A549 (cell line): ENCODE measurements around the gene ADRA2A.

ENCODE experiments used
- HOXA7 ChIP-seq: fragments of 250-450 bp; sonication (Bioruptor Pico); IDR thresholded peaks from 2 replicates; pipeline ENCODE4 v1.5.0; 2020; ENCODE audit warnings: mild to moderate bottlenecking, moderate library complexity
- MAZ ChIP-seq: fragments of 150-350 bp; IDR thresholded peaks from 2 replicates; pipeline ENCODE4 v1.6.1; 2014; ENCODE audit warnings: antibody characterized with exemption, low read depth, low read length, borderline replicate concordance
- POLR2A ChIP-seq: IDR thresholded peaks from 2 replicates; pipeline ENCODE4 v1.6.1; 2012; ENCODE audit warnings: mild to moderate bottlenecking, low read length
- POLR2AphosphoS2 ChIP-seq: conservative IDR thresholded peaks from 2 replicates; pipeline ENCODE4 v1.6.1; 2012; ENCODE audit warnings: low read length, improper control_type of control experiment, inconsistent platforms
- RAD21 ChIP-seq, 2 experiments: fragments of >200 bp in 1 of 2; sonication (Bioruptor Twin) in 1 of 2; formaldehyde crosslinking in 1 of 2; IDR thresholded peaks in 1 of 2; conservative IDR thresholded peaks in 1 of 2; 2 replicates in 1 of 2; 3 replicates in 1 of 2; pipeline ENCODE4 v1.6.1; 2012 to 2018; ENCODE audit warnings: inconsistent platforms in 1 of 2
- REST ChIP-seq: fragments of 200-600 bp; sonication (generic); IDR thresholded peaks from 2 replicates; pipeline ENCODE4 v1.6.1; 2016; ENCODE audit warnings: antibody characterized with exemption, mild to moderate bottlenecking, moderate library complexity
- TF ChIP-seq, protein P1 (sequence below): fragments of 150-350 bp; IDR thresholded peaks from 2 replicates; pipeline ENCODE4 v1.6.1; 2014; ENCODE audit warnings: low read depth, mild to moderate bottlenecking, low read length
- TF ChIP-seq, protein P2 (sequence below): IDR thresholded peaks from 2 replicates; pipeline ENCODE4 v1.6.1; 2012

DNA sequence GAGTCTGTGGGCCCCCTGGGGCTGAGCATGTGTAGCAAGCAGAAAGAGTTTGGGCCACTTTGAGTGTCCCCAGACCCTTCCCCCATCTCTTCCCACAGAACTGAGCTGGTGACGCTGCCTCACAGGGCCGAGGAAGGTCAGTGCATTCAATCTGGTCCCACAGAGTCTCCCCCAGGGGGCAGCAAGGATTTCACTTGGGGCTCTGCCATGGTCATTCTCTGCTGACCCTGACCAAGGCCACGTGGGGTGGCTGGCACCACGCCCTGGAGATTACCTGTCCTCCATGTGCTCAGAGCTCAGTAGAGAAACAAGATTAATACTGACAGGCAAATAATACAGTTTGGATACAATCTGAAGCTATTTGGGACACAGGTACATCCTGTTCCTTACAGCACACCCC is 30.2 kb downstream of the ADRA2A start:
- TF ChIP-seq REST = no peak
- TF ChIP-seq POLR2AphosphoS2 = no peak
- TF ChIP-seq, protein P1, sequence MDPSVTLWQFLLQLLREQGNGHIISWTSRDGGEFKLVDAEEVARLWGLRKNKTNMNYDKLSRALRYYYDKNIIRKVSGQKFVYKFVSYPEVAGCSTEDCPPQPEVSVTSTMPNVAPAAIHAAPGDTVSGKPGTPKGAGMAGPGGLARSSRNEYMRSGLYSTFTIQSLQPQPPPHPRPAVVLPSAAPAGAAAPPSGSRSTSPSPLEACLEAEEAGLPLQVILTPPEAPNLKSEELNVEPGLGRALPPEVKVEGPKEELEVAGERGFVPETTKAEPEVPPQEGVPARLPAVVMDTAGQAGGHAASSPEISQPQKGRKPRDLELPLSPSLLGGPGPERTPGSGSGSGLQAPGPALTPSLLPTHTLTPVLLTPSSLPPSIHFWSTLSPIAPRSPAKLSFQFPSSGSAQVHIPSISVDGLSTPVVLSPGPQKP = no peak
- no peak for TF ChIP-seq RAD21 (conservative IDR thresholded peaks at IDR 0.05 in 1 of 2, IDR thresholded peaks at IDR 0.05 in 1 of 2)
- no peak for TF ChIP-seq HOXA7 (CRISPR knock-in tag)
- TF ChIP-seq POLR2A = no peak
- no peak for TF ChIP-seq MAZ
- TF ChIP-seq, protein P2, sequence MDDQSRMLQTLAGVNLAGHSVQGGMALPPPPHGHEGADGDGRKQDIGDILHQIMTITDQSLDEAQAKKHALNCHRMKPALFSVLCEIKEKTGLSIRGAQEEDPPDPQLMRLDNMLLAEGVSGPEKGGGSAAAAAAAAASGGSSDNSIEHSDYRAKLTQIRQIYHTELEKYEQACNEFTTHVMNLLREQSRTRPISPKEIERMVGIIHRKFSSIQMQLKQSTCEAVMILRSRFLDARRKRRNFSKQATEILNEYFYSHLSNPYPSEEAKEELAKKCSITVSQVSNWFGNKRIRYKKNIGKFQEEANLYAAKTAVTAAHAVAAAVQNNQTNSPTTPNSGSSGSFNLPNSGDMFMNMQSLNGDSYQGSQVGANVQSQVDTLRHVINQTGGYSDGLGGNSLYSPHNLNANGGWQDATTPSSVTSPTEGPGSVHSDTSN = no peak
